NT2/D1 (cell line): ENCODE results near the gene KCNG2.

Experiments
- SUZ12 ChIP-seq: IDR thresholded peaks from 2 replicates; pipeline ENCODE4 v1.6.1; 2011; ENCODE audit not compliant: insufficient read length, insufficient read depth; ENCODE audit errors: extremely low read depth
- YY1 ChIP-seq: IDR thresholded peaks from 2 replicates; pipeline ENCODE4 v1.6.1; 2011; ENCODE audit not compliant: insufficient read length, insufficient read depth

GRCh38 chr18:79805926-79806487, 8.3 kb downstream of the KCNG2 start:
- TF ChIP-seq SUZ12: no peak
- no peak for TF ChIP-seq YY1
